Measurements from ENCODE around the gene LUM.

LUM gene

DNA sequence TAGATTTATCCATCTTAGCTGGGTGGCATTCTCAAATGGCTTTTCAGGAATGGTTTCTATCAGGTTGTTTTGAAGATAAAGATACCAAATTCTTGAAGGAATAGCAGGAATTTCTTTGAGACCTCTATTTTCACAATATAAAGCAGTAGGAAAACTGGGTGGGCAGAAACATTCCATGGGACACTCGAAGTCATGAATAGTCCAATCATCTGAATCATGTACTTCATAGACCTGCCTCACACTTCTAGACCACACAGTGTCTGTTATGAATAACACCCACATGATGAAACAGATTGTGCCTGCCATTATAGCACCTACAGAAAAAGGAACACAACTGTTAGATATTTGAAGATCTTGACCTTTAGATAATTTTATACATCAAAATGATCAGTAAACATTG lies 55.3 kb downstream of the LUM start:
- H3K4me3 ChIP-seq (ENCODE audit: low read depth, low read length), result no peak overlapping the region
- no peaks in the 10 kb centered on the region for H3K9me3 ChIP-seq
- TF ChIP-seq, protein P1, sequence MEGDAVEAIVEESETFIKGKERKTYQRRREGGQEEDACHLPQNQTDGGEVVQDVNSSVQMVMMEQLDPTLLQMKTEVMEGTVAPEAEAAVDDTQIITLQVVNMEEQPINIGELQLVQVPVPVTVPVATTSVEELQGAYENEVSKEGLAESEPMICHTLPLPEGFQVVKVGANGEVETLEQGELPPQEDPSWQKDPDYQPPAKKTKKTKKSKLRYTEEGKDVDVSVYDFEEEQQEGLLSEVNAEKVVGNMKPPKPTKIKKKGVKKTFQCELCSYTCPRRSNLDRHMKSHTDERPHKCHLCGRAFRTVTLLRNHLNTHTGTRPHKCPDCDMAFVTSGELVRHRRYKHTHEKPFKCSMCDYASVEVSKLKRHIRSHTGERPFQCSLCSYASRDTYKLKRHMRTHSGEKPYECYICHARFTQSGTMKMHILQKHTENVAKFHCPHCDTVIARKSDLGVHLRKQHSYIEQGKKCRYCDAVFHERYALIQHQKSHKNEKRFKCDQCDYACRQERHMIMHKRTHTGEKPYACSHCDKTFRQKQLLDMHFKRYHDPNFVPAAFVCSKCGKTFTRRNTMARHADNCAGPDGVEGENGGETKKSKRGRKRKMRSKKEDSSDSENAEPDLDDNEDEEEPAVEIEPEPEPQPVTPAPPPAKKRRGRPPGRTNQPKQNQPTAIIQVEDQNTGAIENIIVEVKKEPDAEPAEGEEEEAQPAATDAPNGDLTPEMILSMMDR (IDR thresholded peaks at IDR 0.05; ENCODE audit: low read depth, low read length), result no peak
- DNase-seq, result no peak
- H3K27me3 ChIP-seq, result no peaks in the 10 kb centered on the region
- H3K36me3 ChIP-seq, result no peaks in the 10 kb centered on the region
- H3K4me1 ChIP-seq, result no peaks in the 10 kb centered on the region

DNA sequence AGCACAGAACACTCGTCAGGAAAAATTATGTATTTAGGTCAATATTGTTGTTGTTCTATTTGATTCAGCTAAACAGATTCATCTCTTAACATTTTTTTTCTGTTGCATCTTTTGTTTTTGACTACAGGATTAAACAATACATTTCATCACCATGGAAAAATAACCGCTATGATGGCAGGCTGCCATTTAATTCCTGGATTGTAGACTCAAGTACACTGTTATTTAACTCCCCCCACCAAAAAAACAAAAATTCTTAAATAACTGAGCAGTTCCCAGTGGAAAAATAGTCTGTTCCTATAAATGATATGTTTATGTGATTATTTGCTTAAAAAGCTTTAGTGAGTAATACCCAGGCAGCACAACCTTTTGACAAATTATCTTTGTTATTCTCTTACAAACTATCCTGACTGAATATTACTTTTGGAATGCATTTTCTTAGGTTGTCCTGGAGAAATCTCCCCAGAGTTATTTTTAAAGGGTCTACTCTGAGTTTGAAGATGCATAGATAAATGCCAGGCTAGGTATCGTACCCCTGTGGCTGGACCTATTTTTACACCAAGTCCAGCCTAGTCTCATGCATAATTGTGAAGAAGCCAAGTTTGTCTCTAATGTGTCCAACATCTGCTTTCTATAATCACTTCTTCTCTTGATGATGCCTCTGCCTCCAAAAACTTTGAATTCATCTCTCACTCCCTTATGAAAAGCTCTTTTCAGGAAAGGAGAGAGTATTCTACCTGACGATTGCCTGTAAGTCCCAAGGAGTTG lies 57.2 kb downstream of the LUM start:
- DNase-seq, result no peak
- TF ChIP-seq, protein P1 (IDR thresholded peaks at IDR 0.05; ENCODE audit: low read depth, low read length), result no peak
- Histone ChIP-seq H3K9me3 (no peaks in the 10 kb centered on the region), H3K27me3 (no peaks in the 10 kb centered on the region), H3K4me3 (ENCODE audit: low read depth, low read length) (no peak overlapping the region), H3K4me1 (no peaks in the 10 kb centered on the region), H3K36me3 (no peaks in the 10 kb centered on the region)
